Activated gamma-delta T cell (primary cell): ENCODE measurements around the gene COQ5.
A peak's percentile ranks its signal among the peaks of the same experiment; 100 is the strongest.
"Not testable (repeated sequence)": the region's sequence is repeated elsewhere in the genome, so short reads cannot be mapped to it uniquely, and the experiment has no call there.

Source experiments
- DNase-seq: peaks from one replicate; lab custom pipeline; 2025; lab: John Stamatoyannopoulos, UW

COQ5 gene

GRCh38 chr12:120529641-120530417, 871 bp upstream of the COQ5 start:
- DNase-seq: no peak

GRCh38 chr12:120522568-120522967, 6.4 kb downstream of the COQ5 start:
- no peak for DNase-seq

DNA sequence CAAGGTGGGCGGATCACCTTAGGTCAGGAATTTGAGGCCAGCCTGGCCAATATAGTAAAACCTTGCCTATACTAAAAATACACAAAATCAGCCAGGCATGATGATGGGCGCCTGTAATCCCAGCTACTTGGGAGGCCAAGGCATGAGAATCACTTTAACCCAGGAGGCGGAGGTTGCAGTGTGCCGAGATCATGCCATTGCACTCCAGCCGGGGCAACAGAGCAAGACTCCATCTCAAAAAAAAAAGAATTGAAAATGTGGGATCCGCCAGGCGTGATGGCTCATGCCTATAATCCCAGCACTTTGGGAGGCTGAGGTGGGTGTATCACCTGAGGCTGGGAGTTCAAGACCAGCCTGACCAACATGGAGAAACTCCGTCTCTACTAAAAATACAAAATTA, 9.6 kb downstream of the COQ5 start:
- DNase-seq: not testable (repeated sequence)

GRCh38 chr12:120515496-120515895, 13.5 kb downstream of the COQ5 start:
- no peak for DNase-seq

DNA sequence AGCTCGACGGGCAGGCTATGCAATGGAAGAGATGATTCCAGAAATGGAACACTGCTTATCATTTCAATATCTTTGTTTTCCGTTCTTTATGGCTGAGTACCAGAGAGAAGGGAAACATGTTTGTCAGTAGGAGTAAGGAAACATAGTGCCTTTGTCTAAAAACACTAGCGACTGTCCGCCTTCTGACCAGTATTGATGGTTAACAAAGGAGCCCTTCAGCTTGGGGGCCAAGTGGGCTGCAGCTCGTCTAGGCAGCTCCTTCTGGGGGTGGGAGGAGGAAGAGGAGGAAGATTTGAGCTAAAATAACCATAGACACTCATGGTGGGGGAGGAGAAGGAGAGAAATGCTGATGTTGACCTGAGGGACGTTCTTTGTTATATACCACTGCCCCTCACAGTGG, 15.0 kb downstream of the COQ5 start:
- no peak for DNase-seq

GRCh38 chr12:120508537-120508936, 20.4 kb downstream of the COQ5 start:
- DNase-seq: no peak

GRCh38 chr12:120504587-120504986, 24.4 kb downstream of the COQ5 start:
- no peak for DNase-seq

DNA sequence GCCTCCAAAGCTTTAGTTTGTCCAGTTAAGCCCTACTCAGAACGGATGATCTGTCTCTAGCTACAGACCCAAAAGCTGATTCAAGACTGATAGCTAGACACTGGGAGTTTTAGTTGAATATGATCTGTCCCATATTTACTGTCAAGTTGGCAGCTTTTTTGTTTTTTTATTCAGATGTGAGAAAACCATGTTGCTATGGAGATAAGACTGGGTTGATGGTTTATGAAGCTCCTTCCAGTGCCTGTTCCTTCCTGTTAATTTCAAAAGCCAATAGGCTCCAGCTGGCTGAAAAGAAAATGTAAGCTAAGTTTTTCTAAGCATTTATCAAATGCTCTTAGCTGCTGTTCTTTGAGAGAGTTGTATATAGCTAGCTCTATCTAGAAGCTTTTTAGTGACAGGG, 28.4 kb downstream of the COQ5 start:
- DNase-seq: no peak

GRCh38 chr12:120498870-120499515, 30.0 kb downstream of the COQ5 start:
- no peak for DNase-seq

DNA sequence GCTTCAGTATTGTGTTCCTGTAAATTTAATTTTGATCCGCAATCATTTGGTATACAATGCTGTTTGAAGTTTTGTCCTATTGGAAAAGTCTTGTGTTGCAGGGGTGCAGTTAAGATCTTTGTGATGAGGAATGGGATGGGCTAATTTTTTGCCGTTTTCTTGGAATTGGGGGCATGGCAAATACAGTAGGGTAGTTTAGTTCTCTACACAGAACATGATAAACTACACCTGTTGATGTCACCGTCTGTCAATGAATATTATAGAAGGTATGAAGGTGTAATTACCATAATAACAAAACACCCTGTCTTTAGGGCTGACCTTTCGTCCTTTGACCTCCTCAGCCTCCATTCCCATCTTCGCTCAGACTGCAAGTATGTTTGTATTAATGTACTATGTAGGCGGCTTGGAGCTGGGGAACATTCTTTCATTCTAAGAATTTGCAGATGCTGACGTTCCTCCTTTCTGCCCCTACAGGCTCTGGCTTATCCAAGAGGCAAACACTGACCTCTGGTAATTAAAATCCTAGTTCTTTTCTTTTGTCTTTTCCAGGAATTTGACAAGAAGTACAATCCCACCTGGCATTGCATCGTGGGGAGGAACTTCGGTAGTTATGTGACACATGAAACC, 31.3 kb downstream of the COQ5 start:
- no peak for DNase-seq

DNA sequence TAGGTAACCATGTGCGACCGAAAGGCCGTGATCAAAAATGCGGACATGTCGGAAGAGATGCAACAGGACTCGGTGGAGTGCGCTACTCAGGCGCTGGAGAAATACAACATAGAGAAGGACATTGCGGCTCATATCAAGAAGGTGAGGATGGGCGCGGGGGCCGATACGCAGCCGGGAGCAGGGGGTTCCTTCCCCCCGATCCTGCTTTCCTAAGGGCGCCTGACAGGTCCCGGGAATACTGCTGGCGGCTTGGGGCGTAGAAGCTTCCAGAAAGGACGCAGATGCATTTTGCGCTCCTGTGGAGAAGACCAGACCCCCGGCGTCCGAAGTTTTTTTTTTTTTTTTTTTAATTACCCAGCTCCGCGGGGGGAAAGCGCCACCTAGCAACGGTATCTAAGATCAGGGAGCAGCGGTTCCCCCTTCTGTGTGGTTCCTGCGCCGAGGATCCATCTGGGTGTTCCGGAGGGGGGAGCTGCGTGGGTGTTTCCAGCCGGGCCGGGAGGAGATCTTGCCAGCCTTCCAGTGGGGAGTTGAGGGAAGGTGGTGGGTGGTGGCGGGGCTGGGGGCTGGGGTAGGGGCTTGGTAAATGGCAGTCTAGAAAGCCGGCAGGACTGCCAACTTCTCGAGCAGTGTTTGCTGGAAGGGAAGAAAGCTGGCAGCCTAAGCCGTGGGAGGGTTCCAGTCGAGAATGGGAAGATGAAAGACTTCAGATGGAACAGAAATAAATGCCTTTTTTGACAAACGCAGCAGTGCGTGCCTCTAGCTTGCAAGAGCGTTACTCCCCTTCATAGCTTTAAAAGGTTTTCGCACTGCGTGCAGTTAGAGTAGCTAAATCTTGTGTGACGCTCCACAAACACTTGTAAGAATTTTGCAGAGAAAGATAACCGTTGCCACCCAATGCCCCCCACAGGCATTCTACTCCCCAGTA, 32.3 kb downstream of the COQ5 start:
- DNase-seq: peak; percentile 19

GRCh38 chr12:120495731-120496412, 33.1 kb downstream of the COQ5 start, which contains the start of gene DYNLL1:
DYNLL1 (plus strand) TSS chr12:120496113; CDS start chr12:120496422, 309 bp downstream.
- peak; percentile 93 for DNase-seq

- DNase-seq: no peak
Observed at GRCh38 chr12:120495186-120495730, 33.7 kb downstream of the COQ5 start.

- no peak for DNase-seq
Observed at GRCh38 chr12:120490833-120491512, 38.0 kb downstream of the COQ5 start.

- no peak for DNase-seq
Observed at GRCh38 chr12:120490325-120490724, 38.6 kb downstream of the COQ5 start.

DNA sequence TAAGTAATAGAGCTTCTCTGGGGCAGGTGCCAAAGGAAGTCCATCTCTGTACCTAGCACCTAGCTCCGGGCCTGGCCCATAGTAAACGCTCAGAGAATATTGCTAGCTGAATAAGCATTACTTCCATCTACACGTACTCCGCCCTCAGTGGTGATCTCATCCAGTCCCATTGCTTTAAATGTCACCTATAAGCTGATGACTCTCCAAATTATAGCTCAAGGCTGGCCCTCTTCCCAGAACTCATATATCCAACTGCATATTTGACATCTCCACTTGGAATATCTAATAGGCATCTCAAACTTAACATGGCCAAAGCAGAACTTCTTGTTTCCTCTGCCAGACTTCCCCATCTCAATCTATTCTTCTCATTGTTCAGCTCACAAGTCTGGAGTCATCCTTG, 39.9 kb downstream of the COQ5 start:
- DNase-seq: no peak

DNA sequence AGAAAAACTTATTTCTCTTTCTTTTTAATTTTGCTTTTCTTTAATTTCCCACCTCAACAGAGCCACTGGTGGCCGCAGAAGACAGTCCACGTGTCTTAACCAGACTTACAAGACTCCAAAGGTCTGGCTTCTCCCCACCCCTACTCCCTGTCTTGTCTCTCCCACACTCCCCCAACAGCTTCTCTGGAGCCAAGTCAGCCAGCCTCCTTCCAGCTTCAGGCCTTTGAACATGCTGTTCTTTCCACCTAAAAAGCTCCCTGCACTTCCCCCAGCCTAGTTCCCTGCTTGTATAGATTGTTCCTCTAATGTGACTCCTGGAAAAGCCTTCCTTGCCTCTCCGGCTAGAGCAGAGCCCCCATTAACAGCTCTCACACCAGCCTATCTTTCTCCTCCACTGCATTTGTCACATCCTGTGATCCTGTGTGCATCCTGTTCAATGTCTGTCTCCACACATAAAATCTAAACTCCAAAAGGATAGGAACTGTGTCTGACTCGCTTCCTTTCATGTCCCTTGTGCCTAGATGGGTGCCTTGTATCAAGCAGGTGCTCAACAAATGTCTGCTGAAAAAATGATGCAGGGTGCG, 40.8 kb downstream of the COQ5 start:
- no peak for DNase-seq

GRCh38 chr12:120487552-120487951, 41.4 kb downstream of the COQ5 start:
- not testable (repeated sequence) for DNase-seq

- DNase-seq: no peak
Observed at GRCh38 chr12:120485961-120486881, 42.7 kb downstream of the COQ5 start.
